Amniotic stem cell (primary cell): ENCODE results near the gene EHMT1.

Experiments used
- DNase-seq: peaks from one replicate; lab custom pipeline; 2025; lab: John Stamatoyannopoulos, UW

EHMT1 gene

DNA sequence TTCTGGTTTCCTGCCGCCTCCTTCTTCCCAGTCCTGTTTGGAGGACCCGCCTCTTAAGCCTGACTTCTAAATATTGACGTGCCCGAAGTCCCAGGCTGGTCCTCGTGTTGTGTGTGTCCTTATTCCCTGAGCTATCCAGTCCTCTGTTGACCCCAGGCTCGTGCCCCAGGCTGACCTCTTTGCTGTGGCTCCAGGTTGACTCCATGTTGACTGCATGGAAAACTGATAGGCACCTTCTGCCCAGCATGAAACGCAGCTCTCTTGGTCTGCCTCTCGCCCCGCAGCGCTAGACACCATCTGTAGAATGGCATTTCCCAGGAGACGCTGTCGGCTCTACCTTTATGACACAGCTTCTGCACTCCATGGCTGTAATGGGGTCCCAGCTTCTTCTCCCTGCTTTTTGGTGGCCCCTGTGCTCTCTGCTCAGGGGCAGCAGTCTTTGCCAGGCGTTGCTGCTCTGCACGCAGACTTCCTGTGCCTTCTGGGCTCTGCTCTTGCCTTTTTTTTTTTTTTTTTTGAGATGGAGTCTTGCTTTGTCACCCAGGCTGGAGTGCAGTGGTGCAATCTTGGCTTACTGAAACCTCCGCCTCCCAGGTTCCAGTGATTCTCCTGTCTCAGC is 28.4 kb downstream of the EHMT1 start:
- no peak for DNase-seq

DNA sequence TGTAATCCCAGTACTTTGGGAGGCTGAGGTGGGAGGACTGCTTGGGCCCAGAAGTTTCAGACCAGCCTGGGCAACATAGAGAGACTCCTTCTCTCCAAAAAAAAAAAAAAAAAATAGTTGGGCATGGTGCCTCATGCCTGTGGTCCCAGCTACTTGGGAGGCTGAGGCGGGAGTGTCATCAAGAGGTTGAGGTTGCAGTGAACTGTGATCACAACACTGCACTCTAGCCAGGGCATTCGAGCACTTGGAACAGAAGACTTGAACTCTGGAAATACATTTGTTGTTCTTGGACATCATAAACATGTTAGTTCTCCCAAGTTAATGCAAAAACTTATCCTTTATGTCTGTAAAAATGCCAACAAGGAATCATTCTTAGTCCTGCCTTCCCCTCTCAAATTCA is 29.6 kb downstream of the EHMT1 start:
- no peak for DNase-seq

DNA sequence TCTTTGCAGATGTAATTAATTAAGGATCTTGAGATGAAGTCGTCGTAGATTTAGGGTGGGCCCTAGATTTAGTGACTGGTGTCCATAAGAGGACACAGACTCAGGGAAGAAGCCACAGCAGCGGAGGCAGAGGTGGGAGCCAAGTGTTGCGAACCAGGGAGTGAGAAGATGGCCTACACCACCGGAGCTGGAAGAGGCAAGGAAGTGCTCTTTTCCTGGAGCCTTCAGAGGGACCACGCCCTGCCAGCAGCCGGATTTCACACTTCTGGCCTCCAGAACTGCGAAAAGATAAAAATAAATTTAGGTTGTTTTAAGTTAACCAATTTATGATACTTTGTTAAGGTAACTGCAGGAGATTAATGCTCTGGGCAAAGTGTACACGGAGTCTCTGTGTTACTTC is 30.7 kb downstream of the EHMT1 start:
- no peak for DNase-seq

DNA sequence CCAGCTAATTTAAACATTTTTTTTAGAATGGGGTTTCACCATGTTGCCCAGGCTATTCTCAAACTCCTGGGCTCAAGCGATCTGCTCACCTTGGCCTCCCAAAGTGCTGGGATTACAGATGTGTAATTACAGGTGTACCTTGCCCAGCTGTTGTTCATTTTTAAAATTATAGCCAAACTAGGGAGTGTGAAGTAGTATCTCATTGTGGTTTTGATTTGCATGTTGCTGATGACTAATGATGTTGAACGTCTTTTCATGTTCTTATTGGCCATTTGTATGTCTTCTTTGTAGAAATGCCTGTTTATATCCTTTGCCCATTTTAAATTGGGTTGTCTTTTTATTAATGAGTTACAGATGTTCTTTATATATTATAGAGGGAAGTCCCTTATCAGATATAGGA is 31.5 kb downstream of the EHMT1 start:
- no peak for DNase-seq

DNA sequence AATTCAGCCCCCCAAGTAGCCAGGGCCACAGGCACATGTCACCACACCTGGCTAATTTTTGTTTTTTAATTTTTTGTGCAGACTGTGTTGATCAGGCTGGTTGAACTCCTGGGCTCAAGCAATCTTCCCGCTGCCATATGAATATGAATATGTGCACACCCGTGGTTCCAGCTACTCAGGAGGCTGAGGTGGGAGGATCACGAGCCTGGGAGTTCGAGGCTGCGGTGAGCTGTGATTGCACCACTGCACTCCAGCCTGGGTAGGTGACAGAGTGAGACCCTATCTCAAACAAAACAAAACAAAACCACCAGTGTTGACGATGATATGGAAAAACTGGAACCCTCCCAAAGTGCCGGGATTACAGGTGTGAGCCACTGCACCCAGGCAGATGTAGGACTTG is 32.0 kb downstream of the EHMT1 start:
- no peak for DNase-seq

DNA sequence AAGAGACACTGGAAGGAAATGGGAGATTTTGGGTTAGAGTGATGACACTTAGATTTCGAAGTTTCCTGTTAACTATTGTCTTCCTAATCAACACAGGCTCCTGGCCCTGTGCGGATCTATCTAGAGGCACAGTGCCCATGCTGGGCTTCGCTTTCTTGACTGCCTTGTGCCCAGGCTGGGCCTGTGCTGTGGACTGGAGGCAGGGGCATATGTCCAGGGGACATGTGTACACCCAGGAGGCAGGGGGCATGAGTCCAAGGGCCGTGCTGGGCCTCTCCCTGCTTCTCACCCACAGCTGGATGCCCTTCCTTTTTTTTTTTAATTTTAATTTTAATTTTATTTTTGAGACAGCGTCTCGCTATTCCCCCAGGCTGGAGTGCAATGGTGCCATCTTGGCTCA is 37.6 kb downstream of the EHMT1 start:
- no peak for DNase-seq

DNA sequence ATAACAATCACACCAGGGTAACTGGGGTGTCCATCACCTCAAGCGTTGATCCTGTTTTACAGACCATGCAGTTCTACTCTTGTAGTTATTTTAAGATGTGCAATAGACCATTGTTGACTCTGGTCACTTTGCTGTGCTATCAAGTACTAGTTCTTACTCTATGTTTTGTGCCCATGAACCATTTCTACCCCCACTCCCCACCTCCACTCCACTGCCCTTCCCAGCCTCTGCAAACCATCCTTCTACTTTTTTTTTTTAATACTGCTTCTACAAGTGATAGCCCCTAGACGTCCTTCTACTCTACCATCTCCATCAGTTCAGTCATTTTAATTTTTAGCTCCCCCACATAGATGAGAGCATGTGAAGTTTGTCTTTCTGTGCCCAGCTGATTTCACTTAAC is 38.8 kb downstream of the EHMT1 start:
- no peak for DNase-seq

DNA sequence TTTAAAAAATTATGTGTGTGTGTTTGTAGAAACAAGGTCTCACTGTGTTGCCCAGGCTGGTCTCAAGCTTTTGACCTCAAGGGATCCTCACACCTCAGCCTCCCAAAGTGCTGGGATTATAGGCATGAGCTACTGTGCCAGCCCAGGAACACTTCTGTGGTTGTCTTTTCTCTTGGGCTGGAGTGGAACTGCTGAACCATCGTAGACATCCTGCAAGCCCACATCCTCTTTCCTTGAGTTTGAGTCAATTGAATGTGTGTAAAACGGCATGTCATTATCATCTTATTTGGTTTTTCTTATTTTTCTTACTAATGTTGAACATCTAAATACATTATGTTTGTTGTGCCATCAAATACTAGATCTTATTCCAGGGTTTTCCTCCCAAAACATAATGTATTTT is 40.0 kb downstream of the EHMT1 start:
- DNase-seq = no peak

DNA sequence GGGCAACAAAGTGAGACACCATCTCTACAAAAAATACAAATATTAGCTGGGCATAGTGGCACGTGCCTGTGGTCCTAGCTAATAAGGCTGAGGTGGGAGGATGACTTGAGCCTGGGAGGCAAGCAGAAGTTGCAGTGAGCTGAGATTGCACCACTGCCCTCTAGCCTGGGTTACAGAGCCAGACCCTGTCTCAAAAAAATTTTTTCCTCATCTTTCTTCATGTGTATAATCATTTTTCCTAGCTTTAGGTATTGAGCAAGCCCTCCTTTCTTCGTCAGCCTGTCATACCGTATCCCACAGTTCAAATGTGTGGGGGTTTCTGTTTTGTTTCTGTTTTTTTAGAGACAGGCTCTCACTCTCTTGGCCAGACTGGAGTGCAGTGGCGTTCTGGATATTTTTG is 41.3 kb downstream of the EHMT1 start:
- no peak for DNase-seq

DNA sequence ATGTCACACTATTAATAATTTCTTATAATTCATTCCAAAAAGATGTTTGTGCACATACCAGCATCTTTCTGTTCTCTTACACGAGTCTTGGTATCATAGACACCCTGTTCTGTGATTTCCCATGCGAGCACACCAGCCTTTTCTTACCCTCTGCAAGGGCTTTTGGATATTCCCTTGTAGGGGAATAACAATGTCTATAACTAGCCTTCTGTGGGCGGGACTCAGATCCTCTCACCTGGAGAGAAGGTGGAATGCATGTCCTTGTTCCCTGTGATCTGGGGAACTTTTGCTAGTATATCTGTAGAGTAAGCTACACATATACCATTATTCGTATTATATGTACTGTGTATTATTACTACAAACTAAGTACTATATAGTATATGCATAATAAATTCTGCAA is 44.8 kb downstream of the EHMT1 start:
- no peak for DNase-seq

DNA sequence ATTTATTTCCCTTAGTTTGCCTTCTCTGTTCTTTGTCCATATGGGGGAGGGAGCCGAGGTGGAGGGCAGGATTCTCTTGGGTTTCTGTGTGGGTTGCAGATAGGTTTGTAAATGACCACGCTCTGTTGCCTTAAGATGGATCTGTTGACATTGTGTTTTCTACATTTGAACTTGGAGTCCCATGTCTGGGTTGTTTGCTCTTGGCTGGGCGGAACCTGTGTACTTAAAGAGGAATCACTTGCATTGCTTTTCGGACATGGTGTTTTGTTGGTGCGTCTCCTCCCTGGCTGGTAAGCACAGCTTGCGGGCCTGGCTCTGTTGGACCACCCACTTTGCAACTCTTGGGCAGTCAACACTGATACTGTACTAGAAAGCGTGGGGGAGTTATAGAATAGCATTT is 45.9 kb downstream of the EHMT1 start:
- no peak for DNase-seq

DNA sequence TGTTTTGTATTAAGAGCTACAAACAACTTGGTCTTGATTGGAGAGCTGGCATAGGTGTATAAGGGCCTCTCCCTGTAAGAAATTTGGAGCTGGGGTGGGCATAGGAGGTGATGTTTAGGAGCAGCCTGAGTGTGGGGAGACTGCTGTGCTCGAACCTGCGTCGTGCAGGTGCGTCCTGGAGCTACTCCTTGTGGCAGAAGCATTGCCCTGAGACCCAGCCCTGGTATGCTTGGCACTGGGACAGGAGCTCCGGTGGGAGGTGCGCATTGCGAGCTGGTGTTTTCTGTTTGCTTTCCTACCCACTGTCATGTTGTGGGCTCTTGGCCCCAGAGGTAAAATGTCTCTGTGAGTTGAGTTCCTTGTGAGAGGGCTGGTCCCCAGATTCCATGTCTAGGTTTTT is 46.4 kb downstream of the EHMT1 start:
- DNase-seq = no peak

DNA sequence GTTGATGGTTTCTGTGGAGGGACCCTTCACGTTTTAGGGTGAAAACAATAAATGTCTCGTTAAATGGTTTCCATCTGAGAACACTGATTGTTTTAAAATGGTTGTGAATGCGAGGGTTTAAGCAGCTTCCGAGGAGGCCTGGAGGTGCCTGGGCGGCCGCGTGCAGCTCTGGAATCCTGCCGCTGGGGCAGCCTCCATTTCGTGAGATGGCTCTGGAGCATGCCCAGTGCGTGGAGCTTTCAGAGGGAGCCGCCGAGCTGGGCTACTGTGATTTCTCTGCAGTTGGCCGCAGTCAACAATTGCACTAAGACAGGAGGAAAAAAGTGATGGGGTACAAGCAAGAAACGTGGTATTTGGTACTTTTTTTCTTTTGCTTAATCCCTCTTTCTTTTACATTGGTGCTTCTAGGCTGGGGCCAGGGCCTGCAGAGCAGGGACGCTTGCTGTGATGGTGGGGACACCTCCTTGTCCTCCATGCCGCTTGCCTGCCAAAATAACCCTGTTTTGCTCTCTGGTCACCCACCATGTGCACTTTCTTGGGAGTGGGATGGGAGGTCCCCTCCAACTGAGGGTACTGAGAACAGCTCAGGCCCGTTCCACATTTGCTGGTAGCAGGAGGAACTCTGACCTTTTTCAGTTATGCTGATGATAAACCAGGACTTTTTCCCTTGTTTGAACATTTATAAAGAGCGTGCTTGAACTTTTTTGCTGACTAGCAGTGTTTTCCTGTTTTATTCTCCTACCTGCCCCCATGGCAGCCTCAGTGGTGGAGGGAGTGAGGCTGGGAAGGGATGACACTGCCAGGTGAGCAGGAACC is 47.1 kb downstream of the EHMT1 start:
- DNase-seq = no peak

DNA sequence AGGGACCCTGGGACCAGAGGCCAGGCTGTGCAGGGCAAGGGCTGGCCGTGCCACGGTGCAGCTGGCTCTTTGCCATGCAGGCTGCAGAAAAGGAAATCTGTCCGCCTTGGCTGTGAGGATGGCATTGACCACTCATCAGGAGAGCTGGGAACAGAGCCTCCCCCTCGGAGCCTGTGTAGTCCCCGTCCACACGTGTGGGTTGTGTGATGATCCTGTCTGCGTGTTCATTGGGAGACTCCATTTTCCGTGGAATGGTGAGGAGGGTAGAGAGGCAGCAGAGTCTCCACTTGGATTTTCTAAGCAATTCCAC is 47.7 kb downstream of the EHMT1 start:
- DNase-seq = no peak

DNA sequence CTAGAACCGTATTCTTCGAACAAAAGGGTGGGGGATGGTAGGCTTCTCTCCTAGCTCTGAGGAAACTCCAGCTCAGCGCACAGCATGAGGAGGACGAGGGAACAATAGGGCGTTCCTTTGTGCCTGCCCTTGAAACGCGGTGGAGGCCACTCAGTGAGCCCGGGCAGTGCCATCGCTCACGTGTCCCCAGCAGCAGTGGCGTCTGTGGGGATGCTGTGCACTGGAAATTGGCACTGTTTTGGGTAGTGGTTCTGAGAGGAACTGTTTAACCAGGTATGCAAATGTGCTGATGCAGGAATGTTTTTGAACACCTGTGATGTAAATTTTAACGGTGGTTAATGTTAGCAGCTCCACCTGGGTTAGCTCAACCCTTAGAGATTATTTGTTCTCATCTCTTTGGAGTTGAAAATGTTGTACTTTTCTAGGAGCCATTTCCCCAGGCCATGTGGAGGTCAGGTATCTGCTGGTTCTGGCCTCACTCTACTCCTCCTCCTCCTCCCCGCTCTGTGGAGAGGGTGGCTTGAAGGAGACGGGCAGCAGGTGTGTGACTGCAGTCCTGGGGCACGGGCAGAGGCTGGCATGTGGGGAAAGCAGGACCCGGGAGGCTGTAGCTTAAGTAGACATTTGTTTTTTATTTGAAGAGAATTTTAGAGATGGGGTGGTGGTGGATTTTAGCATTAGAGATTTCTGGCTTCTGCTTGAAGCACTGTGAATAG is 48.3 kb downstream of the EHMT1 start:
- no peak for DNase-seq

DNA sequence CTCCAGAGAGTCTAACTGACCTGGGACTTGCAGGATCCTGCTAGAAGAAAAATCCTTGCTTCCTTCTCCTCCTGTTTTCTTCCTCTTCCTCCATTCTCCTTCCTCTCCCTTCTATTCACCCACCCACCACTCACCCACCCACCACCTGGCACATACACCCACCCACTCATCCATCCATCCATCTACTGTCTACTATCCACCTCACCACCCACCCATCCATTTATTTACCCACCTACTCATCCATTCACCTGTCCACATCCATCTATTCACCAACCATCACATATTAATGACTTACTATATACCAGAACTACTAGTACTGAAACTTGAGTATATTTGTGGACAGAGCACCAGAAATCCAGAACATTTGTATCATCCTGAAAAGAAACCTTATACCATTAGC is 49.4 kb downstream of the EHMT1 start:
- no peak for DNase-seq

DNA sequence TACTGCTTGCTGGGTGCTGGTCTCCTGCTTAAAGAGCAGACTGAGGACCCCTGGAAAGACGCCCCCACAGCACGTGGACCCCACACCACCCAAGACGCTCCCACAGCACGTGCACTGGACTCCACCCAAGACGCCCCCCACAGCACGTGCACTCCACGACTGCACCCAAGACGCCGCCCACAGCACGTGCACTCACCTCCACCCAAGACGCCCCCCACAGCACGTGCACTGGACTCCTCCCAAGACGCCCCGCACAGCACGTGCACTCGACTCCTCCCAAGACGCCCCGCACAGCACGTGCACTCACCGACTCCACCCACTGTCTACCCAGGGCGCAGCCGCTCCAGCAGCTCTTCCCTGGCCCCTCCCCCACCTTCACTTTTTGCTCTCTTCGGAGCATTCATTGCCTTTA is 50.5 kb downstream of the EHMT1 start:
- no peak for DNase-seq

DNA sequence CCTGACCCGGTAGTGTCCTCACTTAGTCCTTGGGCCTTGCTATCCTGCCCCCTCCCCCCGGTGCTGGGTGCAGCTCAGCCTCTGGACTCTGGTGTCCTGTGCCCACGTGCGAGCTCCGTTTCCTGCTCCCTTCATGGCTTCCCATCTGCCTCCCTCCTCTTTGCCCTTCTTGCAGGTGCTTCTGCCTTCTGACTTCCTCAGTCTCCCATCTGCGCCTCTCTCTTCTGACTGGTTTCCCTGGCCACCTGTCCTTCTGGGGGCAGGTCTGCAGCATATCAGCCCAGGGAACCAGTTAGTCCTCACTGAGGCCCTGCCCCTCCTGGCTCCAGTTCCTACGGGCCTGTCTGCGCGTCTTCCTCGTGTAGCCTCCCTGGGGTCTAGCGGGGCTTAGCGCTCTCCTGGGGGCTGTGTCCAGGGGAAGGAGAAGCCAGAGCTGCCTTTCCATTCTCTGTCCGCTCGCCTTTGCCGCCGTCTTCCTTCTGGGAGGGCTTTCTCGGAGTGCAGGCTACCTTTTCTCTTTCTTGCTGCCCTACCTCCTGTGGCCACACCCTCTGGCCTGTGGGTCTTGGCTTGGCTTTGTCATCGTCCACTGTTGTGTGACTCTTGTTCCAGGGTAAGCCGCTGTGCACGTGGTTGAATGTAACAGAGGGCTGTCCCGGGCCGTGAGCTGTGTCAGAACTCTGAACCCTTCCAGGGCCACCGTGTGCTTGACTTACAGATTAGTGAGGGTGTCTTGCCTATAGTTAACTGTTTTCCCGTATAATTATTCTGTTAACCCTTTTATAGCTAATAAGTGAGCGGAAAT is 51.8 kb downstream of the EHMT1 start:
- DNase-seq = no peak

DNA sequence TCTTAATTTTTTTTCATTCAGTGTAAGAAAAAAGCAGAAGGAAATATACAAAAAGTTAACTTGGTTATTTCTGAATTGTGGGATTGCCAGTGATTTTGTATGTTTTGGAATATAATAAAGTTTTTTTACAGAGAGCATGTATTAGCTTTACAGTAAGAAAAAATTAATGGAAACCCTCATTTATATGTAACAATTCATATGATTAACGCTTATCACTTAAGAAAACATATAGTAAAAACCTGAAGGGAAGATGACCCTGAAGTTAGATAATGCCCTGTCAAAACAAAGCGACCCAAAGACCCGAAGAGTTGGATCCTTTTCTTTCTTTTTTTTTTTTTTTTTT is 52.4 kb downstream of the EHMT1 start:
- DNase-seq = no peak

DNA sequence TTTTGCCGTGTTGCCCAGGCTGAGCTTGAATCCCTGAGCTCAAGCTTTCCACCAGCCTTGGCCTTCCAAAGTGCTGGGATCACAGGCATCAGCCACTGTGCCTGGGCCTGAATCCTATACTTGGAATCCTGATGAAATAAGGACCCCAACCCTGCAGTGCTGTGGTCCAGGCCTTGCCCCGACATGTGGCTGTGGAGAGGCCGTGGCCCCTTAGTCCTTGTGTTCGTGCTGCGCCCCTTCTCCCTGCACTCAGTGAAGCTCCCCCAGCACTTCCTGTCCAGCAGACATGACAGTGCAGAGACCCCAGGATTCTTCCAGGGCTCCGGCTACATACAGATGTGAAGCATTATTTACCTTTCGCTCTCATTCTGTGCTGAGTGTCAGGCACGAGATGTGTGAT is 52.9 kb downstream of the EHMT1 start:
- DNase-seq = no peak

DNA sequence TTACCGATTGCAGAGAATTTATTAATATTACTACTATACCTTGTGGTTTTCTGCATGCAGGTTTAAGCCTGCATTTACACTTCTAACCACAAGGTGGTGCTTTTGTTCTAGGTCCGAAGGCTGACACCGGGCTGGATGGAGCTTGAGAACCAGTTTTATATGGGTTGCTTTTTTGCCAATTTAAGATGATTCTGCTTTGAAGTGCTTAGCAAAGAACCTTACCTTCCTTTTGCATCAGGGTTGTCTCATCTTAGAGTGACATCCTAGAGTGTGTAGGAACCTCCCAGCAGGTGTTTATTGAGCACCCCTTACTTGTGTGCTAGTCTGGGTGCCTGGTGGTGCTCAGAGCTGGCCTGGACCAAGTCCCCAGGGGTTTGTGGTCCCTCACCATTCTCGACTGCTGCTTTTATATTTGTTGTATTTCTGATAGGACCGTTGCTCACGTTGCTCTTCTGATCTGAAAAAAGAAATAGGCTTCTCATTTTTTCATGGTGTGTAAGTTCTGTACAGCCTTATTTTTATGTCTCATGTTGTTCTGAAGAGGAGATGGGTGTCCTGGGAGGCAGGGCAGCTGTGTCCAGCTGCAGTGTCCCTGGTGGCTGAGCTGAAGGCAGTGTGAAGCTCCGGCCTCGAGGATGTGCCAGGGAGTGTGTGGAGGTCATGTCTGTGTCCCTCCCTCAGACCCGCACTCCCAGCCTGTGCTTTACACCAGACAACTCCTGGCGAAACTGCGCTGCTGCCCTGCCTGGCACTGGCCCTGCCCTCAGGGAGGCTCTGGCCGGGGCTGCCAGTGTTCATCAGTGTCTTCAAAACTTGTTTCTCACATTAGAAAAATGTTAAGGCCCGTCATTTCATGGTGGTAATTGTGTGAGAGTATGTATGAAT is 54.3 kb downstream of the EHMT1 start:
- DNase-seq = peak; percentile 15

DNA sequence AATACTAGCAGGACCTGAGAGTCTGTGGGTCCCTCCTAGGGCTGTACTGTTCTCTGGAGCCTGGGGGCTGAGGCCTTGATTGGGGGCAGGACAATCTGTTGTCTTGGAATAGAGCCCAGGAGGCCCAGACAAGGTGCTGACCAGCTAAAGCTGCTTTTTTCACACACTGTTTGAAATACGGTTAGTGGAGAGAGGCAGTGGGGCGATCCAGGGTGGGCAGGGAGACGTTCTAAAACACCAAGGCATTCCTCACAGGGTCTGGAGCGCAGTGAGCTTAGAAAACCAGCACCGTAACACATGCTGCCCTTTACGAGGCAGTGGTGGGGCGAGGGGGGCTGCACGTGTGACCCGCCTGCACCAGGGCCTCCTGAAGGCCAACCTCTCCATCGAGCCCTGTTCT is 55.1 kb downstream of the EHMT1 start:
- no peak for DNase-seq
